Tibial artery (tissue), 4 donors: ENCODE results near the gene TRIB2.

Experiments
- DNase-seq, 2 donors: peaks; one replicate each; pipeline ENCODE4 v3.0.0-alpha.2; 2019
- H3K27ac ChIP-seq, 2 donors: fragments of 200-600 bp; sonication (generic) in 1 of 2; 1 replicate in 1 of 2; 2 replicates in 1 of 2; pipeline ENCODE4 v1.5.1; 2018 to 2019; ENCODE audit warnings: mild to moderate bottlenecking in 1 of 2
- H3K27me3 ChIP-seq, 2 donors: fragments of 200-600 bp; sonication (generic) in 1 of 2; one replicate each; pipeline versions ENCODE4 v1.5.1 to v1.6.0; 2016 to 2019
- H3K36me3 ChIP-seq, 3 donors: fragments of 200-600 bp; sonication (generic) in 2 of 3; one replicate each; pipeline ENCODE4 v1.5.1; 2016 to 2019; ENCODE audit warnings: mild to moderate bottlenecking in 2 of 3
- H3K4me1 ChIP-seq, 4 donors: fragments of 200-600 bp; sonication (generic) in 2 of 4; 1 replicate in 3 of 4; 2 replicates in 1 of 4; pipeline ENCODE4 v1.5.1; 2016 to 2019
- H3K4me3 ChIP-seq, 2 donors: fragments of 200-600 bp; sonication (generic) in 1 of 2; 1 replicate in 1 of 2; 2 replicates in 1 of 2; pipeline ENCODE4 v1.5.1; 2018 to 2019; ENCODE audit warnings: mild to moderate bottlenecking in 2 of 2
- H3K9me3 ChIP-seq, 3 donors: fragments of 200-600 bp; sonication (generic) in 1 of 3; one replicate each; pipeline ENCODE4 v1.5.1; 2016 to 2019
- intact Hi-C: fragments of 100-400 bp; cut with DNase I; formaldehyde crosslinking; loops from one replicate; pipeline ENCODE4 v1.15.0; 2023; ENCODE audit warnings: low total_unique reads
- TF ChIP-seq, protein P1 (sequence below), 2 experiments: fragments of 200-600 bp in 1 of 2; fragments of 450-650 bp in 1 of 2; IDR thresholded peaks; one replicate each; pipeline ENCODE4 v1.5.1; 2017 to 2019; ENCODE audit warnings: antibody characterized with exemption in 2 of 2, mild to moderate bottlenecking in 1 of 2, moderate library complexity in 1 of 2

TRIB2 gene

DNA sequence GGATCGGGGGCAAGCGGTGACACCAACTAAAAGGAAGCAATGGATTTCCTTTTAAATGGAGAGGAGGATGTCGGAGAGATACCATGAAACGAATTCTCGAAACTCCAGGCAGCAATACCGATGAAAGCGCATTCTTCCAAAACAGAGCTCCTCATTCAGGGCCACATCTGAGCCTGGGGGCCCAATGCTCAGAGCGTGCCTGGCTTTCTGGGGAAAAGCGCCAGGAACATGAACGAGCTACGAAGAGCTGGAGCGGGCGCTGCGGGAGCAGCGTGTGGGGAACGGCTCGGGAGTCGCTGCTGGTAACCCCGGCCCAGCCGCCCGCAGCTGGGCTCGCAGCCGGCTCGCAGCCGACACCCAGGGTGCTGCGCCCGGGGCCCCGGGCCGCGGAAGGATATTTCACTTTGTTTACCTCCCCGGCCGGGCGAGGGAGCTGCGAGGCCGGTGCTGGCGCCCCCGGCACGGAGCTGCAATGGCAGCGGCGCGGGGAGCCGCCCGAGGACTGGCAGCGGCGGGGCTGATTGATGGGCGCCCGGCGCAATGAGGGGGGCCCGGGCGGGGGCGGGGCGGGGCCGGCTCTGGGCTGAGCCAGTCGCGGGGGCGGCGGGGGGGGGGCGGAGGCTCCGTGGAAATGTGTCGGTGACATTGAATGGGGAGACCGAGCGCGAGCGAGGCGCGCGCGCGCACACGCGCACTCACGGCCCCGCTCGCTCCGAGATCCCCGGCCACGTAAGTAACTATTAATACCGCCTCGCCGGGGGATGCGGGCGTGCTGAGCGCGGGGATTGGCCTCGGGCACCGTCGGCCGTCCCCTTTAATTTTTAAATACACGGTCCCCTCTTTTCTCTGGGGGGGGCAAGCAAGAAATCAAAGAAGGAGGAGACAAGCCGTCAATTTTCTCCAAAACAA is at the start of gene TRIB2:
Gene TRIB2 (plus strand): TSS at position 655 of the 909 bp plus-strand sequence. CDS start 1,372 bp downstream, outside the sequence.
- DNase-seq = peak; percentile 82 to 95
- Histone ChIP-seq H3K4me1 (peaks cover 3 to 56% (median 28%) of the 10 kb centered on the region in 4 donors), H3K9me3 (no peaks in the 10 kb centered on the region), H3K36me3 (no peaks in the 10 kb centered on the region), H3K4me3 (peak within 1 kb of the TSS; percentile 80 to 89), H3K27ac (peak within 1 kb of the TSS; percentile 91 to 93), H3K27me3 (no peaks in the 10 kb centered on the region)
- intact Hi-C loops = loop anchor here (1.0 to 10.0 kb wide), 7 partner anchors 32 to 854 kb away; no protein-coding TSS in a partner anchor
- TF ChIP-seq, protein P1, sequence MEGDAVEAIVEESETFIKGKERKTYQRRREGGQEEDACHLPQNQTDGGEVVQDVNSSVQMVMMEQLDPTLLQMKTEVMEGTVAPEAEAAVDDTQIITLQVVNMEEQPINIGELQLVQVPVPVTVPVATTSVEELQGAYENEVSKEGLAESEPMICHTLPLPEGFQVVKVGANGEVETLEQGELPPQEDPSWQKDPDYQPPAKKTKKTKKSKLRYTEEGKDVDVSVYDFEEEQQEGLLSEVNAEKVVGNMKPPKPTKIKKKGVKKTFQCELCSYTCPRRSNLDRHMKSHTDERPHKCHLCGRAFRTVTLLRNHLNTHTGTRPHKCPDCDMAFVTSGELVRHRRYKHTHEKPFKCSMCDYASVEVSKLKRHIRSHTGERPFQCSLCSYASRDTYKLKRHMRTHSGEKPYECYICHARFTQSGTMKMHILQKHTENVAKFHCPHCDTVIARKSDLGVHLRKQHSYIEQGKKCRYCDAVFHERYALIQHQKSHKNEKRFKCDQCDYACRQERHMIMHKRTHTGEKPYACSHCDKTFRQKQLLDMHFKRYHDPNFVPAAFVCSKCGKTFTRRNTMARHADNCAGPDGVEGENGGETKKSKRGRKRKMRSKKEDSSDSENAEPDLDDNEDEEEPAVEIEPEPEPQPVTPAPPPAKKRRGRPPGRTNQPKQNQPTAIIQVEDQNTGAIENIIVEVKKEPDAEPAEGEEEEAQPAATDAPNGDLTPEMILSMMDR (IDR thresholded peaks at IDR 0.05) = no peak

DNA sequence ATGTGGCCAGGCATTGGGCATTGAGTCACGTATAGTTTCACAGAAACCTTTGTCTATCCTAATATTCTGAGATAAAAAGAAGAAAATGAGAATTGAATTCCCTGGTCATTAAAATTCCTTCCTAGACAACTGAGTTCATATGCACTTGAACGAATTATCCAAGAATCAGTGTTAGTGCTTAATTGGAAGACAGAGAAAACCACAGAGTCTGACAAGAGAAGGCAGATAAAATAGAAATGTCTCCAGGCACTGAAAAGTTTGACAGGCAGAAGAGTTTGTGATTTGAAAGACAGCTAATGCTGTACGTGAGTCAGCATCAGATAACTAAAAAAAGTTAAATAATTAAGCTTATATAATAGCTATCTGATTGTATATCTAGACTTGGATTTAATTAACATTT is 47.7 kb upstream of the TRIB2 start:
- Histone ChIP-seq H3K27me3 (no peaks in the 10 kb centered on the region), H3K4me3 (no peak overlapping the region), H3K4me1 (peaks cover 0 to 22% (median 3%) of the 10 kb centered on the region in 4 donors), H3K36me3 (no peaks in the 10 kb centered on the region), H3K27ac (no peak overlapping the region), H3K9me3 (peaks cover 0 to 12% (median 0%) of the 10 kb centered on the region in 3 donors)
- intact Hi-C loops = no loop called here
- TF ChIP-seq, protein P1 (IDR thresholded peaks at IDR 0.05) = no peak
- DNase-seq = no peak

DNA sequence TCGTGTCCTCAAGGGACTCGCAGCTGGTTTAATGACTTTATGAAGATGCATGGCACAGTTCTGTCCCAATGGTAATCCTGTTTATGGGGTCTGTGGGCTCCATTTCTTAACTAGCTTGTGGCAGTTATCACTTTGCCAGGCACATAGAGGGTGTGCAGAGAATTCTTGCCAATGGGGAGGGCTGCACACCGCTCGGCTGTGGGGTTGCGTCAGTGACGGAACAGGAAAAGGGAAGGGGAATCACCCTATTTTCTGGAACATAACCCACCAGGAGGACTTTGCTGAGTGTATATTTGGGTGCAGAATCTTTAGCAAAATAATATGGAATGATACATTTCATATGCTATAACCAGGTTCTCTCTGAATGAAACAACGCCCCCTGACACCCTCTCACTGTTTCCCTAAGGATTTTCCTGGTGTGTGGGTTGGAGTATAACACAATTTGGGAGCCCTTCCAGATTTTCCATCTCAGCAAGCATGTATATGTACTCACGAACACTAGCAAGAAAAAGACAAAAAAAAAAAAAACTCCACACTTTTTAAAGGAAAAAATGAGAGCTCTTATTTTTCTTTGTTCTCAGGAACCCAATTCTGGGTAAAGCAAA is 43.9 kb upstream of the TRIB2 start:
- intact Hi-C loops = no loop called here
- Histone ChIP-seq H3K4me3 (no peak overlapping the region), H3K27me3 (no peaks in the 10 kb centered on the region), H3K4me1 (peaks cover 0 to 25% (median 3%) of the 10 kb centered on the region in 4 donors), H3K9me3 (no peaks in the 10 kb centered on the region), H3K36me3 (no peaks in the 10 kb centered on the region), H3K27ac (no peak overlapping the region)
- TF ChIP-seq, protein P1 (IDR thresholded peaks at IDR 0.05) = no peak
- no peak for DNase-seq

DNA sequence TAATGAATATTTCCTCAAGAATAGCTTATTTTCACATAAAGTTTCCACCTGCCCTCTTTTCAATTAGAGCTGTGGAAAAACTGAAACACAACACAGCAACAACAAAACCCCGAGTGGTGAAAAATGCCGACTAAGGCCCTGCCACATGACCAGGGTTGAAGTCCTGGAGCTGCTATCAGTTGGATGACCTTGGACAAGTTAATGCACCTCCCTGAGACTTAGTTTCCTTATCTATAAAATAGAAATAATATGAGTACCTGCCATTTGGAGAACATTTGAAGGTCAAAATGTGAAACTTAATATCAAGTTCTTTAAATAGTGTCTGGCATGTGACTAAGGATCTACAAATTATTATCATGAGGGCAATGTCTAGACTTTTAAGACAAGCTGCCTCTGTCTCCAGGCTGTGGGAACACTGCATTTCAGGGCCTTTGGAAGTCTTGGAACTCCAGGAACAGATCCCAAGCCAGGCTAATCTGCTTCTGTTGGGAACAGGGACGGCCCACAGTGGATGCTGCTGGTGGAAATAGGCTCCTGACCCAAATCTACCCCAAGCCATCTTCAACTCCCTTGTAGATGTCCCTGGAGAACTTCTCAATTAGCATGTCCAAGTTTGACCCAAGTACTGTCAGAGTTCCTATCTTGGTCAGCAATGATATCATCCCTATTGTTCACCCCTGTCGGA is 42.0 kb upstream of the TRIB2 start:
- H3K4me1 ChIP-seq = peaks cover 0 to 25% (median 3%) of the 10 kb centered on the region in 4 donors
- H3K4me3 ChIP-seq = no peak overlapping the region
- no peak for DNase-seq
- intact Hi-C loops = no loop called here
- no peak overlapping the region for H3K27ac ChIP-seq
- no peaks in the 10 kb centered on the region for H3K27me3 ChIP-seq
- TF ChIP-seq, protein P1 (IDR thresholded peaks at IDR 0.05) = no peak
- H3K36me3 ChIP-seq = no peaks in the 10 kb centered on the region
- H3K9me3 ChIP-seq = no peaks in the 10 kb centered on the region

DNA sequence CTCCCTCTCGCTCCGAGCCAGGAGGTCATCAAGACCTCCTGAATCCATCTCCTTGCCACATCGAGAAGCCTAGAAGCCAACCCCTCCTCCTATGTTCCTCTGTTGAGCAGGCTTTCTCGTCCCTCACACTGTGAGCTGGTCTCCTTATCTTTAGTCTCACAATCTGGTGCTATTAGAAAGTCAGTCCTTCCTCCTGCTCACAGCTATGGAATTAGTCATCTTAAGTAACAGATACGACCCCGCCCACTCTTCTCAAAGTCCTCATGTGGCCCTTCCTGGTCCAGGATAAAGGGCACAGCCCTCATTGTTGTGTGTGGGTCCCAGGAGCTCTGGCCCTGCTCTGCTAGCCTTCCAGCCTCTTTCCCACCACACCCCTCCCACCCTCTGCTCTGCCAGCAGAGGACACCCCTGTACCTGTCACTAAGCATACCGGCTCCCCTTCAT is 41.4 kb upstream of the TRIB2 start:
- TF ChIP-seq, protein P1 (IDR thresholded peaks at IDR 0.05) = no peak
- Histone ChIP-seq H3K27me3 (no peaks in the 10 kb centered on the region), H3K27ac (no peak overlapping the region), H3K36me3 (no peaks in the 10 kb centered on the region), H3K9me3 (no peaks in the 10 kb centered on the region), H3K4me3 (no peak overlapping the region), H3K4me1 (peaks cover 0 to 25% (median 3%) of the 10 kb centered on the region in 4 donors)
- intact Hi-C loops = no loop called here
- no peak for DNase-seq
